Endothelial cell of umbilical vein (primary cell): Measurements from ENCODE around the gene POU6F2. TPM values are rescaled to one million over a fixed set of nuclear protein-coding genes. Genes with fewer than 3 reads are reported as not detected.
A peak's percentile ranks its signal among the peaks of the same experiment; 100 is the strongest.

ENCODE experiments used
- Bru-seq: library from RNA; stranded (reverse); fragments of 400-500 nt; gene quantifications from one replicate; lab custom pipeline; 2021; lab: Mats Ljungman, UMichigan
- BruChase-seq, 2 experiments: library from RNA; stranded (reverse); fragments of 400-500 nt; gene quantifications; one replicate each; lab custom pipeline; 2021; lab: Mats Ljungman, UMichigan
- BruUV-seq: library from RNA; stranded (reverse); fragments of 400-500 nt; replicated peaks from 2 replicates; lab custom pipeline; 2021; lab: Mats Ljungman, UMichigan
- CTCF ChIA-PET: fragments of 300-600, 350-600 bp; sonication (Branson Sonifier 250); formaldehyde crosslinking; loops from one replicate; lab custom pipeline; 2021; ENCODE audit warnings: antibody characterized with exemption, inconsistent platforms; lab: Charles Lee
- POLR2A ChIA-PET: fragments of 300-600, 350-600 bp; sonication (Branson Sonifier 250); formaldehyde crosslinking; loops from one replicate; lab custom pipeline; 2021; ENCODE audit warnings: antibody characterized with exemption, inconsistent platforms; lab: Charles Lee
- DNase-seq: peaks from one replicate; pipeline ENCODE4 v3.0.0-alpha.2; 2011; ENCODE audit warnings: low read depth, low spot score
- FAIRE-seq: peaks from 2 replicates; lab custom pipeline; 2011; peaks lifted over from hg19 to GRCh38; lab: Jason Lieb, UNC
- H2AFZ ChIP-seq: 2 replicates; pipeline ENCODE4 v1.6.0; 2012; ENCODE audit warnings: low read depth, low read length, control low read depth, inconsistent platforms
- H3K27ac ChIP-seq: 2 replicates; pipeline ENCODE4 v1.5.1; 2011; ENCODE audit warnings: low read depth, mild to moderate bottlenecking, control low read depth, low read length, moderate library complexity; ENCODE audit not compliant: insufficient read depth
- H3K27me3 ChIP-seq, 2 experiments: 2 replicates each; pipeline versions ENCODE4 v1.6.0 to v1.6.1; 2011; ENCODE audit warnings: low read length in 2 of 2, mixed read lengths in 1 of 2; ENCODE audit not compliant: control insufficient read depth in 2 of 2, insufficient read depth in 2 of 2
- H3K36me3 ChIP-seq, 2 experiments: 2 replicates in 1 of 2; 3 replicates in 1 of 2; pipeline ENCODE4 v1.5.1; 2011; ENCODE audit warnings: low read length in 2 of 2, mild to moderate bottlenecking in 1 of 2, moderate library complexity in 1 of 2; ENCODE audit not compliant: control insufficient read depth in 2 of 2, insufficient read depth in 2 of 2; ENCODE audit errors: extremely low read depth in 1 of 2
- H3K4me1 ChIP-seq: 3 replicates; pipeline ENCODE4 v1.5.1; 2011; ENCODE audit warnings: mild to moderate bottlenecking, low read length; ENCODE audit not compliant: control insufficient read depth, insufficient read depth; ENCODE audit errors: extremely low read depth
- H3K4me2 ChIP-seq: 2 replicates; pipeline ENCODE4 v1.6.1; 2011; ENCODE audit warnings: low read length, control low read depth, mixed read lengths; ENCODE audit not compliant: insufficient read depth
- H3K4me3 ChIP-seq, 3 experiments: fragments of 200-600 bp in 1 of 3; sonication (generic), shearing (Covaris generic) in 1 of 3; replicated peaks in 1 of 3; 2 replicates each; pipeline ENCODE4 v1.5.1; 2011 to 2016; ENCODE audit warnings: control low read depth in 3 of 3, low read length in 3 of 3, mild to moderate bottlenecking in 2 of 3, inconsistent platforms in 1 of 3, low read depth in 1 of 3, moderate library complexity in 1 of 3; ENCODE audit not compliant: insufficient read depth in 1 of 3
- H3K79me2 ChIP-seq: 2 replicates; pipeline ENCODE4 v1.6.0; 2012; ENCODE audit warnings: low read length, inconsistent platforms; ENCODE audit not compliant: control insufficient read depth, insufficient read depth
- H3K9ac ChIP-seq: replicated peaks from 2 replicates; pipeline ENCODE3; 2011; ENCODE audit warnings: low read length, control low read depth; ENCODE audit not compliant: insufficient read depth; ENCODE audit errors: extremely low read depth
- H3K9me1 ChIP-seq: replicated peaks from 3 replicates; pipeline ENCODE4 v1.6.0; 2011; ENCODE audit warnings: mild to moderate bottlenecking, low read length; ENCODE audit not compliant: control insufficient read depth, insufficient read depth; ENCODE audit errors: extremely low read depth
- H3K9me3 ChIP-seq: replicated peaks from 2 replicates; pipeline ENCODE4 v1.5.1; 2012; ENCODE audit warnings: low read length, inconsistent platforms; ENCODE audit not compliant: control insufficient read depth, insufficient read depth
- H4K20me1 ChIP-seq: replicated peaks from 2 replicates; pipeline ENCODE3; 2011; ENCODE audit warnings: mild to moderate bottlenecking, low read length; ENCODE audit not compliant: control insufficient read depth, insufficient read depth; ENCODE audit errors: extremely low read depth
- CTCF ChIP-seq, 2 donors: IDR thresholded peaks; 1 replicate in 1 of 2; 2 replicates in 1 of 2; pipeline ENCODE4 v1.5.1; 2011; ENCODE audit warnings: low read length in 2 of 2, mild to moderate bottlenecking in 2 of 2, moderate library complexity in 2 of 2, control low read depth in 1 of 2, inconsistent platforms in 1 of 2, low read depth in 1 of 2; ENCODE audit not compliant: insufficient read depth in 1 of 2; ENCODE audit errors: extremely low read depth in 1 of 2
- EZH2 ChIP-seq: IDR thresholded peaks from 2 replicates; pipeline ENCODE4 v1.6.1; 2012; ENCODE audit warnings: borderline replicate concordance, low read depth, mild to moderate bottlenecking, moderate library complexity, low read length, inconsistent platforms; ENCODE audit not compliant: severe bottlenecking
- FOS ChIP-seq: IDR thresholded peaks from 2 replicates; pipeline ENCODE4 v1.6.1; 2011; ENCODE audit warnings: mild to moderate bottlenecking, low read length, moderate library complexity, borderline replicate concordance; ENCODE audit not compliant: insufficient read depth
- GATA2 ChIP-seq: IDR thresholded peaks from 2 replicates; pipeline ENCODE4 v1.7.0; 2011; ENCODE audit warnings: low read depth, mild to moderate bottlenecking, moderate library complexity, mixed read lengths, low read length; ENCODE audit not compliant: insufficient read length, insufficient read depth
- JUN ChIP-seq: IDR thresholded peaks from 2 replicates; pipeline ENCODE4 v1.6.1; 2011; ENCODE audit warnings: borderline replicate concordance, low read depth; ENCODE audit not compliant: insufficient read length, insufficient read depth
- MAX ChIP-seq: IDR thresholded peaks from 2 replicates; pipeline ENCODE4 v1.6.1; 2011; ENCODE audit not compliant: insufficient read depth, insufficient read length
- MYC ChIP-seq: IDR thresholded peaks from one replicate; pipeline ENCODE4 v1.6.1; 2011; ENCODE audit warnings: mild to moderate bottlenecking, low read depth, low read length
- POLR2A ChIP-seq: IDR thresholded peaks from 2 replicates; pipeline ENCODE4 v1.6.1; 2012; ENCODE audit warnings: low read depth, mild to moderate bottlenecking, control low read depth, low read length
- POLR2AphosphoS5 ChIP-seq: IDR thresholded peaks from 2 replicates; pipeline ENCODE4 v1.6.1; 2012; ENCODE audit warnings: low read depth, mild to moderate bottlenecking, control low read depth, low read length, moderate library complexity; ENCODE audit not compliant: insufficient read depth
- dilution Hi-C: fragments of 300-500 bp; cut with MboI; formaldehyde crosslinking; loops from one replicate; pipeline ENCODE4 v1.15.0; 2019; ENCODE audit warnings: low sequenced_read_pairs; ENCODE audit not compliant: extremely low pct_ligation_motif_present
- intact Hi-C: fragments of 100-400 bp; cut with micrococcal nuclease; formaldehyde crosslinking; loops from one replicate; pipeline ENCODE4 v1.10.0; 2022
- long read RNA-seq: library from polyadenylated mRNA; stranded (forward); transcript quantifications from one replicate; pipeline ENCODE4 v2.0.0, GENCODE V29; 2021
- polyA minus RNA-seq, 3 experiments: library from RNA; depleted of rRNA, polyadenylated mRNA; stranded (reverse); fragments of >200 nt; gene quantifications; 1 replicate in 1 of 3; 2 replicates in 2 of 3; pipeline ENCODE4 v1.2.3, GENCODE V29; 2011
- polyA plus RNA-seq, 4 experiments: library from polyadenylated mRNA; depleted of rRNA in 3 of 4; stranded (reverse) in 3 of 4; unstranded in 1 of 4; fragments of >200 nt; gene quantifications; 2 replicates each; pipeline versions ENCODE4 v1.2.1 to v1.2.3, GENCODE V29; 2011 to 2012; ENCODE audit warnings: missing spikeins in 1 of 4
- total RNA-seq: library from RNA; stranded (reverse); gene quantifications from 2 replicates; pipeline ENCODE4 v1.2.3, GENCODE V29; 2021

POU6F2 gene
- total RNA-seq: 0.28 and 0.29 TPM in 2 replicates
- not detected in 2 replicates for polyA plus RNA-seq
- polyA plus RNA-seq (2011; cell fraction: cytosol; rRNA removed): not detected in 2 replicates
- not detected in 2 replicates for polyA plus RNA-seq (2011; cell fraction: nucleus; rRNA removed)
- polyA plus RNA-seq (2012): not detected in 2 replicates
- polyA minus RNA-seq: not detected in 2 replicates
- not detected for polyA minus RNA-seq (2011; cell fraction: cytosol; rRNA and poly(A)+ RNA removed)
- not detected in 2 replicates for polyA minus RNA-seq (2011; cell fraction: nucleus; rRNA and poly(A)+ RNA removed)
- Bru-seq, nascent RNA: percentile 1 among the genes with signal in this experiment
- BruChase-seq, experiment 1, labeled RNA remaining after a 6-hour chase: percentile 2 among the genes with signal in this experiment
- BruChase-seq, experiment 2, labeled RNA remaining after a 2-hour chase: percentile 3 among the genes with signal in this experiment
- long read RNA-seq: 0 reads

- no peak within 1 kb of the TSS for H2AFZ ChIP-seq
- no peak within 1 kb of the TSS for H3K9ac ChIP-seq
- no peaks in the 10 kb centered on the region for H3K9me3 ChIP-seq
- FAIRE-seq (no peak), DNase-seq (no peak)
- H3K36me3 ChIP-seq: no peaks in the 10 kb centered on the region
- H3K79me2 ChIP-seq: no peaks in the 10 kb centered on the region
- POLR2A ChIA-PET: no interaction called here
- H3K4me3 ChIP-seq: no peak within 1 kb of the TSS
- BruUV-seq: no TSS peak
- dilution Hi-C loops (no loop called here), intact Hi-C loops (no loop called here)
- no peaks in the 10 kb centered on the region for H4K20me1 ChIP-seq
- CTCF ChIA-PET: interaction anchor here (0.9 to 1.3 kb wide), 2 partner anchors 11 to 14 kb away, joined by 3 read pairs; no protein-coding TSS in a partner anchor
- H3K4me2 ChIP-seq: no peak within 1 kb of the TSS
- no peaks in the 10 kb centered on the region for H3K4me1 ChIP-seq
- no peaks in the 10 kb centered on the region for H3K9me1 ChIP-seq
- peaks cover 7 to 31% of the 10 kb centered on the region in 2 experiments for H3K27me3 ChIP-seq
- TF ChIP-seq MYC (no peak), POLR2A (no peak), CTCF (IDR thresholded peaks at IDR 0.05; ENCODE audit: extremely low read depth in 1 of 2, insufficient read depth in 1 of 2, low read depth in 1 of 2, low read length in 2 of 2) (no peak)
- no peak within 1 kb of the TSS for H3K27ac ChIP-seq
Measured at GRCh38 chr7:38977685-38978084, at the start of gene POU6F2. POU6F2 (plus strand) TSS chr7:38977909; CDS start chr7:38977954, 45 bp downstream.

- Histone ChIP-seq H3K4me3 (no peak overlapping the region), H3K9ac (no peak overlapping the region), H3K9me1 (no peaks in the 10 kb centered on the region), H3K36me3 (no peaks in the 10 kb centered on the region), H3K27me3 (no peaks in the 10 kb centered on the region), H3K9me3 (no peaks in the 10 kb centered on the region), H3K79me2 (no peaks in the 10 kb centered on the region), H3K4me2 (no peak overlapping the region), H3K27ac (no peak overlapping the region), H2AFZ (no peak overlapping the region), H4K20me1 (no peaks in the 10 kb centered on the region), H3K4me1 (peaks cover 12% of the 10 kb centered on the region)
- dilution Hi-C loops: no loop called here
- TF ChIP-seq POLR2AphosphoS5 (no peak), JUN (no peak), EZH2 (no peak), GATA2 (no peak), POLR2A (no peak), MAX (no peak), CTCF (IDR thresholded peaks at IDR 0.05; ENCODE audit: extremely low read depth in 1 of 2, insufficient read depth in 1 of 2, low read depth in 1 of 2, low read length in 2 of 2) (no peak), FOS (no peak), MYC (no peak)
- no TSS peak for BruUV-seq
- intact Hi-C loops: no loop called here
- FAIRE-seq: no peak
- ChIA-PET POLR2A (no interaction called here), CTCF (no interaction called here)
- no peak for DNase-seq
Measured at GRCh38 chr7:38928506-38928905, 49.2 kb upstream of the POU6F2 start.
